ENCODE results near the gene CRYL1. TPM values are rescaled to one million over a fixed set of nuclear protein-coding genes. Genes with fewer than 3 reads are reported as not detected.

CRYL1 gene
- total RNA-seq, 1 donor = 21.3 TPM

GRCh38 chr13:20566898-20567874 is 41.5 kb upstream of the CRYL1 start, which contains the start of gene IFT88:
Gene IFT88, plus strand, starts transcription at chr13:20567157. Its CDS starts 7,229 bp downstream, at chr13:20574386.
- no peak for TF ChIP-seq CTCF (IDR thresholded peaks at IDR 0.05; ENCODE audit: insufficient read depth, low read length)
- DNase-seq (ENCODE audit: low read depth) = peak; percentile 77
- H3K4me3 ChIP-seq (ENCODE audit: low read depth, low read length) = peak within 1 kb of the TSS; percentile 83

GRCh38 chr13:20566468-20566897 is 40.8 kb upstream of the CRYL1 start:
- TF ChIP-seq CTCF (IDR thresholded peaks at IDR 0.05; ENCODE audit: insufficient read depth, low read length) = no peak
- peak; percentile 62 for DNase-seq (ENCODE audit: low read depth)
- peak overlapping the region; percentile 83 for H3K4me3 ChIP-seq (ENCODE audit: low read depth, low read length)

- no peak overlapping the region for H3K4me3 ChIP-seq (ENCODE audit: low read depth, low read length)
- DNase-seq (ENCODE audit: low read depth) = no peak
- TF ChIP-seq CTCF (IDR thresholded peaks at IDR 0.05; ENCODE audit: insufficient read depth, low read length) = no peak
These were observed 39.6 kb upstream of the CRYL1 start for GRCh38 chr13:20565115-20565736.

GRCh38 chr13:20561741-20562140 is 36.1 kb upstream of the CRYL1 start:
- no peak for DNase-seq (ENCODE audit: low read depth)
- TF ChIP-seq CTCF (IDR thresholded peaks at IDR 0.05; ENCODE audit: insufficient read depth, low read length) = no peak

GRCh38 chr13:20559659-20560356 is 34.2 kb upstream of the CRYL1 start:
- DNase-seq (ENCODE audit: low read depth) = no peak
- no peak for TF ChIP-seq CTCF (IDR thresholded peaks at IDR 0.05; ENCODE audit: insufficient read depth, low read length)
- H3K4me3 ChIP-seq (ENCODE audit: low read depth, low read length) = no peak overlapping the region

More at GRCh38 chr13:20561741-20562140, 36.1 kb upstream of the CRYL1 start:
- no peak overlapping the region for H3K4me3 ChIP-seq (ENCODE audit: low read depth, low read length)

GRCh38 chr13:20558982-20559381 is 33.3 kb upstream of the CRYL1 start:
- TF ChIP-seq CTCF (IDR thresholded peaks at IDR 0.05; ENCODE audit: insufficient read depth, low read length) = no peak
- no peak for DNase-seq (ENCODE audit: low read depth)

More at GRCh38 chr13:20558982-20559381, 33.3 kb upstream of the CRYL1 start:
- H3K4me3 ChIP-seq (ENCODE audit: low read depth, low read length) = no peak overlapping the region

All from fibroblast of the aortic adventitia (primary cell).